Measurements from ENCODE around the gene ZNF777. TPM values are rescaled to one million over a fixed set of nuclear protein-coding genes. Genes with fewer than 3 reads are reported as not detected.

Gene ZNF777
- total and polyA plus RNA-seq, 7 experiments from 2014 or later, result 0.76 to 16.1 (median 14.0) TPM

DNA sequence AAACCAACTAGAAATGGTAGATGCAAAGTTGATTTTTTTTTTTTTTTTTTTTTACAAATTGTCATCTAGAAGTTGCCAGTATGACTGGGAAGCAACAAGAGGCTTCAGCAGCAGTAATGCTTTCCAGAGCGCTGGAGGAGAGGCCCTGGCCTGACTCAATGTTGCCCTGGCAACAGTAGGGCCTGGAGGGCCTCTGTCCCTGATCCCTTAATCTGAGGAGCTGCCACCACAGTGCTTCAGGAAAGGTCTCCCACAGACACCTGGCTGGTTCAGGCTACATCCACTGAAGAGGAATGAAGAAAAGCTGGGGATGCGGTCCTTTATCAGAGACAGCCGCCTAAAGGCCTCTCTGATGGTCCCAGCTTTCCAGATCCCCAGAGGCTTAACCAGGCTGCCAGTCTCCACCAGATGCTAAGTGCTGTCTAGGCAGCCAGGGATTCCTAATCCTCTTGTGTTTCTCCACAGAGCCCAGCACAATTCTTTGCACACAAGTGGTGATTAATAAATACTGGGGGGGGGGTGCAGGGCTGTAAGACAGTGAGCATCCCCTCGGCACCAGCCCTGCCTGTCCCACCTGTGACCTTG lies 33.7 kb downstream of the ZNF777 start:
- peaks cover 0 to under 1% (median 0%) of the 10 kb centered on the region in 11 donors for H3K9me3 Mint-ChIP-seq
- intact Hi-C loops (cut with micrococcal nuclease), result no loop called here
- no peak for ATAC-seq

DNA sequence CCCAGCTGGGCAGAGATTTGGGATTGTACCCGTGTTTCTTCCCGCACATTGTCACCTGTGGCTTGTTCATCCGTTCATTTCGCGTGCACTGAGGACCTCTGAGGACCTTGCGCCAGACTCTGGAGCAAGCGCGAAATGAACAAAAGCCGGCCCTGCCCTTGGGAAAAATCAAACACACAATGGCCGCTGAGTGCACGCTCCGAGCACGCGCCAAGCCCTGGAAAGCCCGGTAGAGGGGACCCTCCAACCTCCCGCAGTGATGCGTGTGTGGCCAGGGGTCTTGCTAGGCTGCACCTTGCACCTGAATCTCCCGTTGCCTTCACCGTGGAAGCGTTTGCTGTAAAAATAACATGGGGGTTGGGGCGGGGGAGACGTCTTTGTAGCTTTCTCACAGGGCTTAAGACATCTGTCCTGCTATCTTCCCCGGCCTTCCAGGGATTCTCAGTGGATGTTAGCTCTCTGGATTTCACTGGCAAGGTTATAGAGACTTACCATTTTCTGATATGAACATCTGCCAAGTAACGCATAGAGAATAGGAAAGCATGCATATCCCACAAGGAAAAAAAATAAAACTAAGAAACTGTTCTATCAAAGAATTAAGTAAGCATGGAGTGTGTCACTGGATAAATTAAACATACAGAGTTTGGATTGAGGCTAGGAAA lies 37.3 kb downstream of the ZNF777 start:
- ATAC-seq (no peak), DNase-seq (no peak)
- Histone ChIP-seq H3K36me3 (ENCODE audit: control insufficient read depth in 2 of 3, insufficient read depth in 3 of 3, low read length in 3 of 3) (peaks cover 0 to 3% (median 0%) of the 10 kb centered on the region in 3 experiments), H3K4me3 (ENCODE audit: low read length) (peak overlapping the region; percentile 75), H3K27ac (ENCODE audit: low read depth, low read length) (no peak overlapping the region), H3K27me3 (ENCODE audit: control insufficient read depth in 2 of 2, insufficient read depth in 2 of 2, low read length in 2 of 2) (no peaks in the 10 kb centered on the region), H3K4me1 (ENCODE audit: control insufficient read depth in 2 of 2, insufficient read depth in 2 of 2, low read length in 2 of 2) (no peaks in the 10 kb centered on the region), H3K9me3 (ENCODE audit: control insufficient read depth in 2 of 3, low read length in 3 of 3) (no peaks in the 10 kb centered on the region)
- H3K4me3 Mint-ChIP-seq, result peak overlapping the region; percentile 23 to 80 (median 69)
- no peaks in the 10 kb centered on the region for H3K9me3 Mint-ChIP-seq
- H3K36me3 Mint-ChIP-seq, result peaks cover 0 to 2% (median 0%) of the 10 kb centered on the region in 5 donors
- intact Hi-C loops (cut with micrococcal nuclease), result loop anchor here in 1 of 2 donors (2.0 to 5.0 kb wide), 2 partner anchors 185 to 276 kb away; partner anchors contain the start of genes ZNF212 and ZNF398
- ChIA-PET POLR2A (interaction anchor here (0.8 to 3.0 kb wide), 5 partner anchors 10 to 201 kb away, joined by 3 to 19 read pairs (median 5); partner anchors contain the start of gene ZNF783), CTCF (interaction anchor here (0.8 to 1.2 kb wide), 3 partner anchors 19 to 191 kb away, joined by 3 to 4 read pairs (median 4); partner anchors contain the start of gene ZNF783)
- peak overlapping the region in 8 of 9 donors; percentile 2 to 70 (median 39) for H3K27ac Mint-ChIP-seq
- H3K4me1 Mint-ChIP-seq, result peaks cover 0 to 17% (median 7%) of the 10 kb centered on the region in 7 donors
- H3K27me3 Mint-ChIP-seq, result peaks cover 0 to 14% (median 0%) of the 10 kb centered on the region in 5 donors

More for the DNA sequence above, 33.7 kb downstream of the ZNF777 start:
- peaks cover 0 to 17% (median 12%) of the 10 kb centered on the region in 5 donors for H3K36me3 Mint-ChIP-seq
- no peak overlapping the region for H3K4me3 ChIP-seq (ENCODE audit: low read length)
- DNase-seq, result no peak
- no peak overlapping the region for H3K4me3 Mint-ChIP-seq
- no peak overlapping the region for H3K27ac ChIP-seq (ENCODE audit: low read depth, low read length)
- peak overlapping the region in 1 of 9 donors; percentile 62 for H3K27ac Mint-ChIP-seq
- H3K27me3 ChIP-seq (ENCODE audit: control insufficient read depth in 2 of 2, insufficient read depth in 2 of 2, low read length in 2 of 2), result no peaks in the 10 kb centered on the region
- ChIA-PET CTCF (interaction anchor here (0.7 kb wide), 1 partner anchor 174 kb away, joined by 3 read pairs; no protein-coding TSS in a partner anchor), POLR2A (interaction anchor here (0.6 kb wide), 1 partner anchor 77 kb away, joined by 3 read pairs; no protein-coding TSS in a partner anchor)
- H3K9me3 ChIP-seq (ENCODE audit: control insufficient read depth in 2 of 3, low read length in 3 of 3), result no peaks in the 10 kb centered on the region
- peaks cover 0 to 16% (median 5%) of the 10 kb centered on the region in 7 donors for H3K4me1 Mint-ChIP-seq
- no peaks in the 10 kb centered on the region for H3K4me1 ChIP-seq (ENCODE audit: control insufficient read depth in 2 of 2, insufficient read depth in 2 of 2, low read length in 2 of 2)
- peaks cover 0 to 14% (median 0%) of the 10 kb centered on the region in 5 donors for H3K27me3 Mint-ChIP-seq
- H3K36me3 ChIP-seq (ENCODE audit: control insufficient read depth in 2 of 3, insufficient read depth in 3 of 3, low read length in 3 of 3), result peaks cover 0 to 17% (median 0%) of the 10 kb centered on the region in 3 experiments

DNA sequence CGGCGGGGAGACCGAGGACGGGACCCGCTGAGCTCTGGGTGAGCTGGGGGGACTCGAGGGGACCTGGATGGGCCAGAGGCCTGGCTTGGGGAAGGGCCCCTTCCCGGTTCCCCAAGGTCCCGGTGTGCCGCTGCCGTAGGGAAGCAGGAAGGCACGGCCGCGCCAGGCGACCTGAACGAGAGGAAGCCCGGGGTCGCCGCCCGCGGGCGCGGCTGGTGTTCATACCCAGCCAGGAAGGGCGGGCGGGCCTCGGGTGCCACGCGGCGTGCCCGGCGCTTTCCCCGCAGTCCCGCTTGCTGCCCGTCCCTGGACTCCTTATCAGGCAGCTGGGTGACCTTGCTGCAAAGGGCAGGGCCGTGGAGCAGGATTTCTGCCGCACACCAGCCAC lies 38.0 kb downstream of the ZNF777 start:
- H3K4me1 ChIP-seq (ENCODE audit: control insufficient read depth in 2 of 2, insufficient read depth in 2 of 2, low read length in 2 of 2), result no peaks in the 10 kb centered on the region
- Mint-ChIP-seq H3K36me3 (no peaks in the 10 kb centered on the region), H3K9me3 (no peaks in the 10 kb centered on the region), H3K27me3 (peaks cover 0 to 14% (median 0%) of the 10 kb centered on the region in 5 donors), H3K4me3 (peak overlapping the region; percentile 30 to 80 (median 70)), H3K4me1 (peaks cover 0 to 17% (median 7%) of the 10 kb centered on the region in 7 donors), H3K27ac (peak overlapping the region in 4 of 9 donors; percentile 33 to 70 (median 46))
- peak overlapping the region; percentile 75 for H3K4me3 ChIP-seq (ENCODE audit: low read length)
- peak overlapping the region; percentile 61 for H3K27ac ChIP-seq (ENCODE audit: low read depth, low read length)
- ChIA-PET CTCF (interaction anchor here (0.8 to 2.0 kb wide), 5 partner anchors 20 to 190 kb away, joined by 3 to 8 read pairs (median 4); partner anchors contain the start of genes ZNF777 and ZNF783), POLR2A (interaction anchor here (0.7 to 3.0 kb wide), 7 partner anchors 36 to 297 kb away, joined by 3 to 19 read pairs (median 6); partner anchors contain the start of genes ZNF425 and ZNF783)
- DNase-seq, result peak in 6 of 9 donors; percentile 21 to 40 (median 36)
- H3K9me3 ChIP-seq (ENCODE audit: control insufficient read depth in 2 of 3, low read length in 3 of 3), result no peaks in the 10 kb centered on the region
- no peaks in the 10 kb centered on the region for H3K36me3 ChIP-seq (ENCODE audit: control insufficient read depth in 2 of 3, insufficient read depth in 3 of 3, low read length in 3 of 3)
- H3K27me3 ChIP-seq (ENCODE audit: control insufficient read depth in 2 of 2, insufficient read depth in 2 of 2, low read length in 2 of 2), result no peaks in the 10 kb centered on the region
- no peak for ATAC-seq
- intact Hi-C loops (cut with micrococcal nuclease), result loop anchor here (1.0 to 5.0 kb wide), 14 partner anchors 37 to 333 kb away; partner anchors contain the start of genes ZNF212 (in 2 of the 2), ZNF398 (in 2 of the 2), ZNF425 (in 2 of the 2) and ZNF746 (in 2 of the 2)

DNA sequence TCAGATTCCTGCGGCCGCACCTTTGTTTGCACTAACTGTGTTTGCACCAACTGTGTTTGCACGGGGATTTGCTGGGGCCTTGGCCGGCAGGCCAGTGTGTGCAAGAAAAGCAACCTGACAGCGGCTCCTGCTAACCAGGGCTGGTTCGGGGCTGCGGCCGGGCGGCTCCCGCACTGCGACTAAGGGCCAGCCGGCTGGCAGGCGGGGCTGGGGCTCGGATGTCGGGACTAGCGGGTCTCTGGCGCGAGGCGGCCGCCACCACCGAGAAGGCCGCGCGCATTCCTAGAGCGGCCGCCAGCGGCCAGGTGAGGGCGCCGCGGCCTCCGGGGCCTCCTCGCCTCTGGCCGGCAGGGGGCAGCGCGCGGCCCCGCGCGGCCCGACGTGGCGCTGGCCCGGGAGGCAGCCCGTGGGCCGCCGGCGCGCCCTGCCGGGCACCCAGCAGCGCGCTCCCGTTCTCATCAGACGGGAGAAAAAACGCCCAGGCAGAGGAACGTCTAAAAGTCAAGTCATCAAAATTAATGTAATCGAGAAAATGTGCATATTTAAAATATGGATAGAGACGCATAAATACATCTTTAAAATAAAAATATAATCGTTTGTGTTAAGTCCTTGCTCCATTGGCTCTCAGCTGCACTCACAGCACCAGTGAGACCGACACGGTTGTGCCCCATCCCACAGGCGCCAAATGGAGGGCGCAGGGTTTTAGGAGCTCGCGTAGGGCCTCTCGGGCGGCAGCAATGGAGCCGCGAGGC lies 38.5 kb downstream of the ZNF777 start:
- peak overlapping the region; percentile 75 for H3K4me3 ChIP-seq (ENCODE audit: low read length)
- no peaks in the 10 kb centered on the region for H3K27me3 ChIP-seq (ENCODE audit: control insufficient read depth in 2 of 2, insufficient read depth in 2 of 2, low read length in 2 of 2)
- H3K9me3 ChIP-seq (ENCODE audit: control insufficient read depth in 2 of 3, low read length in 3 of 3), result no peaks in the 10 kb centered on the region
- ChIA-PET POLR2A (interaction anchor here (0.7 to 3.0 kb wide), 9 partner anchors 36 to 296 kb away, joined by 3 to 19 read pairs (median 5); partner anchors contain the start of genes ZNF425 and ZNF783), CTCF (interaction anchor here (0.6 to 2.0 kb wide), 8 partner anchors 21 to 411 kb away, joined by 3 to 8 read pairs (median 4); partner anchors contain the start of genes ZNF777 and ZNF783)
- ATAC-seq (peak; percentile 99), DNase-seq (peak; percentile 25 to 85 (median 75))
- intact Hi-C loops (cut with micrococcal nuclease), result loop anchor here (1.0 to 5.0 kb wide), 14 partner anchors 38 to 332 kb away; partner anchors contain the start of genes ZNF212 (in 2 of the 2), ZNF398 (in 2 of the 2), ZNF425 (in 2 of the 2) and ZNF746 (in 2 of the 2)
- H3K27ac ChIP-seq (ENCODE audit: low read depth, low read length), result peak overlapping the region; percentile 77
- Mint-ChIP-seq H3K36me3 (no peaks in the 10 kb centered on the region), H3K4me3 (peak overlapping the region; percentile 69 to 80 (median 76)), H3K4me1 (peaks cover 0 to 17% (median 7%) of the 10 kb centered on the region in 7 donors), H3K27me3 (peaks cover 0 to 14% (median 0%) of the 10 kb centered on the region in 5 donors), H3K9me3 (no peaks in the 10 kb centered on the region), H3K27ac (peak overlapping the region in 8 of 9 donors; percentile 68 to 84 (median 81))
- no peaks in the 10 kb centered on the region for H3K36me3 ChIP-seq (ENCODE audit: control insufficient read depth in 2 of 3, insufficient read depth in 3 of 3, low read length in 3 of 3)
- H3K4me1 ChIP-seq (ENCODE audit: control insufficient read depth in 2 of 2, insufficient read depth in 2 of 2, low read length in 2 of 2), result no peaks in the 10 kb centered on the region

DNA sequence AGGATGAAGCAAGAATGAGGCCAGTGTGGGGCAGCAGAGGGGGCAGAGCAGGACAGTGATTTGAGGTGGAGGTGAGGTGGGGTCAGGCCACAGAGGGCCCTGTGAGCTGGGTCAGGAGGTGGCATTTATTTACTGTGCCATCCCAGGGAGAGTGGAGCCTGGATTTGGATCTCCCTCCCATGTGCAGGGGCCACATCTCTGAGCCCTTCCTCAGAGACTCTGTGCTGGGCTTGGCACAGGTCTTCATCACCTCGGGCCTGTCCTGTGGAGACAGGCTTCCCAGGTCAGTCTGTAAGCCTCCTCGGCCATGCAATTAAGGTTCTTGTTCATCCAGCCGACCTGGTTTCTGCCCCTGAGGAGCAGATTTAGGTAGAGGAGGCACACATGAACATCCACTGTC lies 40.9 kb downstream of the ZNF777 start:
- no peaks in the 10 kb centered on the region for H3K4me1 ChIP-seq (ENCODE audit: control insufficient read depth in 2 of 2, insufficient read depth in 2 of 2, low read length in 2 of 2)
- Mint-ChIP-seq H3K4me1 (peaks cover 0 to 28% (median 14%) of the 10 kb centered on the region in 7 donors), H3K9me3 (peaks cover 0 to 5% (median 0%) of the 10 kb centered on the region in 11 donors), H3K27ac (peak overlapping the region in 7 of 9 donors; percentile 31 to 84 (median 52)), H3K27me3 (peaks cover 0 to 20% (median 5%) of the 10 kb centered on the region in 5 donors), H3K4me3 (peak overlapping the region in 5 of 10 donors; percentile 19 to 71 (median 48)), H3K36me3 (no peaks in the 10 kb centered on the region)
- H3K9me3 ChIP-seq (ENCODE audit: control insufficient read depth in 2 of 3, low read length in 3 of 3), result no peaks in the 10 kb centered on the region
- no peaks in the 10 kb centered on the region for H3K36me3 ChIP-seq (ENCODE audit: control insufficient read depth in 2 of 3, insufficient read depth in 3 of 3, low read length in 3 of 3)
- no peaks in the 10 kb centered on the region for H3K27me3 ChIP-seq (ENCODE audit: control insufficient read depth in 2 of 2, insufficient read depth in 2 of 2, low read length in 2 of 2)
- intact Hi-C loops (cut with micrococcal nuclease), result loop anchor here in 1 of 2 donors (5.0 kb wide), 1 partner anchor 273 kb away; the partner anchor contains the start of gene ZNF398
- POLR2A ChIA-PET, result no interaction called here
- no peak overlapping the region for H3K27ac ChIP-seq (ENCODE audit: low read depth, low read length)
- no peak overlapping the region for H3K4me3 ChIP-seq (ENCODE audit: low read length)
- DNase-seq, result no peak
- ATAC-seq, result no peak
- CTCF ChIA-PET, result no interaction called here

Measured in naive thymus-derived CD4-positive, alpha-beta T cell (primary cell).